ENCODE measurements around the gene LEO1. TPM values are rescaled to one million over a fixed set of nuclear protein-coding genes. Genes with fewer than 3 reads are reported as not detected.

The LEO1 gene
- total and polyA plus RNA-seq, 8 donors, result 3.0 to 8.1 (median 5.3) TPM

GRCh38 chr15:51938286-51938685 lies 33.3 kb downstream of the LEO1 start:
- ATAC-seq, result no peak
- no peak for TF ChIP-seq CTCF (IDR thresholded peaks at IDR 0.05)
- no peaks in the 10 kb centered on the region for H3K27me3 ChIP-seq
- 79 to 94% methylated on average over 3 of the region's 3 CpGs for WGBS, 2 donors
- no peak overlapping the region for H3K27ac ChIP-seq
- no peak for FAIRE-seq
- no peak overlapping the region for H3K4me3 ChIP-seq
- H3K4me1 ChIP-seq, result no peaks in the 10 kb centered on the region
- H3K9me3 ChIP-seq, result no peaks in the 10 kb centered on the region
- H3K36me3 ChIP-seq, result no peaks in the 10 kb centered on the region
- no peak for DNase-seq
- intact Hi-C loops (cut with DNase I), result loop anchor here in 1 of 3 donors (10.0 kb wide), 1 partner anchor 63 kb away; no protein-coding TSS in a partner anchor

- ATAC-seq, result no peak
- Histone ChIP-seq H3K9me3 (no peaks in the 10 kb centered on the region), H3K27me3 (no peaks in the 10 kb centered on the region), H3K27ac (no peak overlapping the region), H3K4me1 (no peaks in the 10 kb centered on the region), H3K36me3 (no peaks in the 10 kb centered on the region), H3K4me3 (no peak overlapping the region)
- intact Hi-C loops (cut with DNase I), result loop anchor here in 1 of 3 donors (10.0 kb wide), 1 partner anchor 61 kb away; no protein-coding TSS in a partner anchor
- no peak for FAIRE-seq
- no peak for TF ChIP-seq CTCF (IDR thresholded peaks at IDR 0.05)
- 83 to 86% methylated on average over 2 of the region's 2 CpGs for WGBS, 2 donors
- DNase-seq, result no peak
These were observed 35.5 kb downstream of the LEO1 start for GRCh38 chr15:51936105-51936478.

- no peak overlapping the region for H3K4me3 ChIP-seq
- H3K27ac ChIP-seq, result no peak overlapping the region
- no peaks in the 10 kb centered on the region for H3K4me1 ChIP-seq
- H3K27me3 ChIP-seq, result no peaks in the 10 kb centered on the region
- intact Hi-C loops (cut with DNase I), result loop anchor here in 1 of 3 donors (10.0 kb wide), 1 partner anchor 61 kb away; no protein-coding TSS in a partner anchor
- TF ChIP-seq CTCF (IDR thresholded peaks at IDR 0.05), result no peak
- no peaks in the 10 kb centered on the region for H3K36me3 ChIP-seq
- H3K9me3 ChIP-seq, result no peaks in the 10 kb centered on the region
- WGBS, 2 donors, result 88% methylated on average over 5 of the region's 5 CpGs
- no peak for ATAC-seq
- no peak for DNase-seq
- no peak for FAIRE-seq
These were observed 36.0 kb downstream of the LEO1 start for GRCh38 chr15:51935466-51936104.

- ATAC-seq (no peak), DNase-seq (no peak), FAIRE-seq (no peak)
- Histone ChIP-seq H3K36me3 (no peaks in the 10 kb centered on the region), H3K9me3 (no peaks in the 10 kb centered on the region), H3K27me3 (no peaks in the 10 kb centered on the region), H3K4me3 (no peak overlapping the region), H3K27ac (no peak overlapping the region), H3K4me1 (no peaks in the 10 kb centered on the region)
- WGBS, 2 donors, result 48 to 63% methylated on average over 1 of the region's 1 CpG
- TF ChIP-seq CTCF (IDR thresholded peaks at IDR 0.05), result no peak
- intact Hi-C loops (cut with DNase I), result loop anchor here in 1 of 3 donors (10.0 kb wide), 1 partner anchor 57 kb away; no protein-coding TSS in a partner anchor
These were observed 39.4 kb downstream of the LEO1 start for GRCh38 chr15:51932161-51932560.

- WGBS, 2 donors, result 95 to 98% methylated on average over 4 of the region's 4 CpGs
- no peak for TF ChIP-seq CTCF (IDR thresholded peaks at IDR 0.05)
- Histone ChIP-seq H3K4me1 (no peaks in the 10 kb centered on the region), H3K27me3 (no peaks in the 10 kb centered on the region), H3K27ac (no peak overlapping the region), H3K9me3 (no peaks in the 10 kb centered on the region), H3K36me3 (no peaks in the 10 kb centered on the region), H3K4me3 (no peak overlapping the region)
- DNase-seq, result no peak
- intact Hi-C loops (cut with DNase I), result loop anchor here in 1 of 3 donors (10.0 kb wide), 1 partner anchor 57 kb away; no protein-coding TSS in a partner anchor
- no peak for ATAC-seq
- FAIRE-seq, result no peak
These were observed 39.9 kb downstream of the LEO1 start for GRCh38 chr15:51931638-51932037.
